HG02981 (cell line): ENCODE measurements around the gene ZNF414.

Experiments used
- ATAC-seq: cut with Tn5 transposase; IDR thresholded peaks from one replicate; pipeline ENCODE4 v1.9.1; 2021; ENCODE audit warnings: mild to moderate bottlenecking, moderate library complexity; ENCODE audit not compliant: unreplicated experiment

The ZNF414 gene

GRCh38 chr19:8491574-8491973, 22.4 kb downstream of the ZNF414 start:
- no peak for ATAC-seq

GRCh38 chr19:8490873-8491272, 23.1 kb downstream of the ZNF414 start:
- ATAC-seq, result no peak

- no peak for ATAC-seq
These were observed 23.6 kb downstream of the ZNF414 start for GRCh38 chr19:8490395-8490760.

GRCh38 chr19:8489561-8490394, 24.2 kb downstream of the ZNF414 start:
- no peak for ATAC-seq

- ATAC-seq, result no peak
These were observed 25.6 kb downstream of the ZNF414 start for GRCh38 chr19:8488365-8488764.

- ATAC-seq, result no peak
These were observed 26.7 kb downstream of the ZNF414 start for GRCh38 chr19:8487137-8487851.

GRCh38 chr19:8486661-8487136, 27.3 kb downstream of the ZNF414 start:
- no peak for ATAC-seq

GRCh38 chr19:8485561-8486371, 28.2 kb downstream of the ZNF414 start:
- no peak for ATAC-seq

GRCh38 chr19:8484331-8484894, 29.6 kb downstream of the ZNF414 start:
- no peak for ATAC-seq

- no peak for ATAC-seq
These were observed 30.8 kb downstream of the ZNF414 start for GRCh38 chr19:8483165-8483564.

GRCh38 chr19:8482696-8483095, 31.3 kb downstream of the ZNF414 start:
- no peak for ATAC-seq

GRCh38 chr19:8481616-8482015, 32.4 kb downstream of the ZNF414 start:
- no peak for ATAC-seq

- ATAC-seq, result no peak
These were observed 32.8 kb downstream of the ZNF414 start for GRCh38 chr19:8481201-8481600.

GRCh38 chr19:8478598-8478997, 35.4 kb downstream of the ZNF414 start:
- ATAC-seq, result no peak

GRCh38 chr19:8477889-8478288, 36.1 kb downstream of the ZNF414 start:
- no peak for ATAC-seq

GRCh38 chr19:8476524-8476923, 37.4 kb downstream of the ZNF414 start:
- no peak for ATAC-seq

GRCh38 chr19:8475005-8475404, 39.0 kb downstream of the ZNF414 start:
- ATAC-seq, result no peak

- ATAC-seq, result no peak
These were observed 40.1 kb downstream of the ZNF414 start for GRCh38 chr19:8473648-8474476.

GRCh38 chr19:8469613-8470368, 44.2 kb downstream of the ZNF414 start:
- no peak for ATAC-seq
